Subcutaneous abdominal adipose tissue (tissue), 5 donors: ENCODE results near the gene ENO3.

Experiments used
- H3K27ac ChIP-seq: one replicate; pipeline ENCODE4 v1.7.0; 2013; ENCODE audit warnings: low read depth, mild to moderate bottlenecking, inconsistent platforms, low read length, moderate library complexity
- H3K27me3 ChIP-seq, 5 donors: one replicate each; pipeline ENCODE4 v1.7.0; 2013; ENCODE audit warnings: low read length in 5 of 5, inconsistent platforms in 1 of 5; ENCODE audit not compliant: control insufficient read depth in 5 of 5, insufficient read depth in 4 of 5
- H3K36me3 ChIP-seq, 5 donors: one replicate each; pipeline ENCODE4 v1.7.0; 2013; ENCODE audit warnings: low read length in 5 of 5; ENCODE audit not compliant: control insufficient read depth in 5 of 5, insufficient read depth in 5 of 5
- H3K4me1 ChIP-seq, 5 donors: one replicate each; pipeline ENCODE4 v1.7.0; 2013; ENCODE audit warnings: low read length in 5 of 5, mild to moderate bottlenecking in 3 of 5, moderate library complexity in 1 of 5; ENCODE audit not compliant: control insufficient read depth in 5 of 5, insufficient read depth in 5 of 5
- H3K4me3 ChIP-seq, 5 donors: one replicate each; pipeline ENCODE4 v1.7.0; 2013; ENCODE audit warnings: low read length in 5 of 5, low read depth in 1 of 5
- H3K9ac ChIP-seq, 5 donors: one replicate each; pipeline ENCODE4 v1.7.0; 2013; ENCODE audit warnings: low read length in 5 of 5, mild to moderate bottlenecking in 4 of 5, moderate library complexity in 3 of 5
- H3K9me3 ChIP-seq, 5 donors: one replicate each; pipeline ENCODE4 v1.7.0; 2013; ENCODE audit warnings: low read length in 5 of 5; ENCODE audit not compliant: control insufficient read depth in 5 of 5
- donor health status: healthy.
- donor health status: healthy.
- donor health status: healthy.
- donor health status: healthy.
- donor health status: healthy.

The ENO3 gene

DNA sequence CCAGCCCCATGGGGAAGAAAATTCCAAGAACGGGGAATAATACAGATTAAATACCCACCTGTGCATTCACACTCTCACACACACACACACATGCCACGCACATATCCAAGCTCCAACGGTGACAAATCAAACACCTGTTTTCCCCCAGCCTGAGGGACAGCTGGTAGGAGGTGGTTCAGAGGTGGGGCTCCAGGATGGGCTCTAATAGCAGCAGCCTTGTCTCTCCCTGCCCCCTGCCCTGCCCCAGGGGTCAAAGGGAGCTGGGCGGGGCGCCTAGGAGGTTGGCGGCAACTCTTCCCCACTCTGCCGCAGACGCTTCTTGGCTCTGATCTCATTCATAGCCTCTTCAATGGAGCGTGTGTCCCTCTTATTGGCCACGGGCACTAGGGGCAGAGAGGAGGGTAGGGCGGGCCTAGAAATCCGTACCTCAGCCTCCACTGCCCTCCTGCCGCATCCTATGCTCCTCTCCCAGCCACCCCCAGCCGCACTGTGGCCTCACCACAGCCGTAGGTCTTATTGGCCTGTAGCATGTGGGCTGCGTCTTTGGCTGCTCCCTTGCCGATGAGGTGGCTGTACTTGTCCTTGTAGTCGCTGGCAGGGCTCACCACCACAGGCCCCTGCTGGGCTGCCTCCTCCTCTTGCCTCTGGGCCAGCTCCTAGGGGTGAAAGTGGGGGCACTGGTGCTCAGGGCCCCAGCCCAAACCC is 8.5 kb downstream of the ENO3 start:
- H3K4me3 ChIP-seq = no peak overlapping the region
- no peak overlapping the region for H3K27ac ChIP-seq
- no peaks in the 10 kb centered on the region for H3K27me3 ChIP-seq
- no peak overlapping the region for H3K9ac ChIP-seq
- H3K36me3 ChIP-seq = peaks cover 0 to 34% (median 27%) of the 10 kb centered on the region in 5 donors
- H3K4me1 ChIP-seq = peaks cover 0 to 1% (median 0%) of the 10 kb centered on the region in 5 donors
- H3K9me3 ChIP-seq = no peaks in the 10 kb centered on the region

DNA sequence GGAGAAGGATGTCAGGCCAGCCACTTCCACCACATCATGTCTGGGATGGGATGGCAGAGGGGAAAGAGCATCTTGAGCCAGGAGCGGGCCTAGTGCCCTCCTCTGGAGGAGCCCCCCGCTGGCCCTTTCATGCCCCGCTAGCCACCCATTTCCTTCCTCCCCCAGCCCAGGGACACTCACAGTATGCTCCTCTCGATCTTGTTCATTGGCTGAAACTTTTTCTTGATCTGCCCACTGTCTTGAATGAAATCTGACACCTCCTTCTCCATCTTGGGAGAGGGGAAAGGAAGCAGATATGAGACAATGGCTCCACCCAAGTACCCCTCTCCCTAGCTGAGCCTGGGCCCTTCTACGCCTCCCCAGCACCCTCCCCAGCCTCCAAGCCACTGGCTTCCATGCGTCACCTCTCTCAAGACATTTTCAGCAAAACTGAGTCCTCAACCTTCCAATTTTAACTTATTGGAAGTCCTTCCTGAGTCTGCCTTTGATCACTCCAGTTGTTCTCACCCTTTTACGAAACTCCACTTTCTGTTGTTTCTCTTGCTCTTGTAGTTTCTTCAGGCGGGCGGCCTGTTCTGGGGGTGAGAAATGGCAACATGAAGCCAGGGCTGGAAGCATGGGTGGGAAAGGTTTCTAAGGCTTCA is 9.5 kb downstream of the ENO3 start:
- no peak overlapping the region for H3K4me3 ChIP-seq
- no peaks in the 10 kb centered on the region for H3K9me3 ChIP-seq
- no peaks in the 10 kb centered on the region for H3K27me3 ChIP-seq
- peaks cover 0 to 3% (median 0%) of the 10 kb centered on the region in 5 donors for H3K4me1 ChIP-seq
- no peak overlapping the region for H3K27ac ChIP-seq
- no peak overlapping the region for H3K9ac ChIP-seq
- H3K36me3 ChIP-seq = peaks cover 0 to 34% (median 27%) of the 10 kb centered on the region in 5 donors

- Histone ChIP-seq H3K4me3 (no peak overlapping the region), H3K4me1 (peaks cover 8 to 37% (median 34%) of the 10 kb centered on the region in 5 donors), H3K27me3 (no peaks in the 10 kb centered on the region), H3K27ac (peak overlapping the region; percentile 98), H3K9me3 (no peaks in the 10 kb centered on the region), H3K36me3 (peaks cover 0 to 24% (median 15%) of the 10 kb centered on the region in 5 donors), H3K9ac (no peak overlapping the region)
Observed at GRCh38 chr17:4965311-4965986, 14.5 kb downstream of the ENO3 start.

DNA sequence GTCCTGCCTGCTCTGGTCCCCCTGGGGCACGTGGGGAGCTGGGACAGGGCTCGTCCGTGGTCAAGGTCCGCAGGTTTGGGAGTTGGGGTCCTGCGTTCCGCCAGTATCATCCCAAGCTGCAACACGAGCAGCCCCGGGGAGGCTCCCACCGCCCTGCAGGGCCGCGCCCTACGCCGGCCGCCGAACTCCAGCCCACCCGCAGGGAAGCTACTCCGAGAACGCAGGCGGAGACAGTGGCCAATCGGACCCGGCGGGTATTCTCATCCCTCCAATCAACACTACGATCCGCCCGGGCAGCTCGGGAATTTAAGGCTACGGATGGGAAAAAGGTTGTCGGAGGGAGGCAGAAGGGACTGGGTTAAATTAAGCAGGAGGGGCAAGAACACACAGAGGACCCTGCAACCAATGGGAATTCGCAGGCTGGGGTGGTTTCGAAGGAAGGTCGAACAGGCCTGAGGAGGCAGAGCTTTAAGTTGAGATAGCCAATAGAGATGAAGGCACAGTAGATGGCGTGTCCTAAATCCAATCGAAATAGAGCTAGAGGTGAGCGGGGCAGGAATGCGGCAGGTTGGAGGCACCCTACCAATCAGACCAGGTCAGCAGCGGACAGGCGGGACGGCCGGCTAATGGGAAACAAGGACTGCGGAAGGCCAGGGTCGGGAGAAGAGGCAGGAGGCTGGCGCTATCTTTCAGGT is 16.1 kb downstream of the ENO3 start:
- peaks cover 8 to 38% (median 36%) of the 10 kb centered on the region in 5 donors for H3K4me1 ChIP-seq
- H3K9ac ChIP-seq = peak overlapping the region; percentile 75 to 96 (median 87)
- no peaks in the 10 kb centered on the region for H3K9me3 ChIP-seq
- H3K27me3 ChIP-seq = no peaks in the 10 kb centered on the region
- H3K27ac ChIP-seq = peak overlapping the region; percentile 98
- peaks cover 0 to 31% (median 15%) of the 10 kb centered on the region in 5 donors for H3K36me3 ChIP-seq
- H3K4me3 ChIP-seq = peak overlapping the region; percentile 91 to 99 (median 94)

- H3K4me1 ChIP-seq = peaks cover 8 to 43% (median 43%) of the 10 kb centered on the region in 5 donors
- H3K27me3 ChIP-seq = no peaks in the 10 kb centered on the region
- peak within 1 kb of the TSS; percentile 91 to 99 (median 94) for H3K4me3 ChIP-seq
- H3K27ac ChIP-seq = peak within 1 kb of the TSS; percentile 98
- H3K9me3 ChIP-seq = no peaks in the 10 kb centered on the region
- H3K9ac ChIP-seq = peak within 1 kb of the TSS; percentile 83 to 96 (median 87)
- peaks cover 0 to 40% (median 23%) of the 10 kb centered on the region in 5 donors for H3K36me3 ChIP-seq
Observed at GRCh38 chr17:4967539-4968485, 16.9 kb downstream of the ENO3 start, which contains the start of gene SPAG7. Gene SPAG7 (minus strand): TSS chr17:4967817. CDS start chr17:4967804, 13 bp downstream.

DNA sequence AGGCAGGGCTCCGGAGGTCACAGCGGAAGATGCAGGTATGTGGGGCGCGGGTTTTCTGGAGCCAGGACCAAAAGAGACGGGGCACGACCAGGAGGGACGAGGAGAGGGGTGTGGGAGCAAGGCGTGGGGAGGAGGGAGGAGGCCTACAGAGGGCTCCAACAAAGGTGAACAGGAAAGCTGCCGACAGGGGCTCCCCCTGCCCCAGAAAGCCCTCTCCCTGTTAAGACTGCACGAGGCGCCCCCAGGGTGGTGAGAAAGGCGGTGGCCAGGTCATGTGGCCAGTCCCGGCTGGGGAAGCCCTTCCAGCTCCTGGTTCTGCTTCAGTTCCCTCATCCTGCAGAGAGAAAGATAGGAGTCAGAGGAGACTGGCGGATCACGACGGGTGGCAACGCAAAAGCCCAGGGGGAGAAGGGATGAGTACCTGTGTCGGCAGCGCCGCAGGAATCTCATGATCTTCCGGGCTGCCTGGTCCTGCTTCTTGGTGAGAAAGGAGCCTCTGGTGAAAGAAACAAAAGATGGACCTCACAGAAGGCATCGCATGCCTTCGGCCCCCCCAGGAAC is 17.6 kb downstream of the ENO3 start:
- no peaks in the 10 kb centered on the region for H3K27me3 ChIP-seq
- peak overlapping the region; percentile 65 to 96 (median 94) for H3K4me3 ChIP-seq
- peaks cover 8 to 50% (median 43%) of the 10 kb centered on the region in 5 donors for H3K4me1 ChIP-seq
- H3K9me3 ChIP-seq = no peaks in the 10 kb centered on the region
- peak overlapping the region; percentile 93 for H3K27ac ChIP-seq
- H3K9ac ChIP-seq = peak overlapping the region; percentile 26 to 87 (median 83)
- peaks cover 0 to 47% (median 30%) of the 10 kb centered on the region in 5 donors for H3K36me3 ChIP-seq

GRCh38 chr17:4969047-4969550 is 18.2 kb downstream of the ENO3 start:
- Histone ChIP-seq H3K4me3 (peak overlapping the region; percentile 0 to 96 (median 94)), H3K9me3 (no peaks in the 10 kb centered on the region), H3K4me1 (peaks cover 8 to 52% (median 43%) of the 10 kb centered on the region in 5 donors), H3K9ac (peak overlapping the region in 4 of 5 donors; percentile 69 to 87 (median 83)), H3K27me3 (no peaks in the 10 kb centered on the region), H3K36me3 (peaks cover 0 to 52% (median 36%) of the 10 kb centered on the region in 5 donors), H3K27ac (peak overlapping the region; percentile 93)

- peak overlapping the region in 4 of 5 donors; percentile 0 to 96 (median 58) for H3K4me3 ChIP-seq
- H3K4me1 ChIP-seq = peaks cover 8 to 52% (median 43%) of the 10 kb centered on the region in 5 donors
- no peaks in the 10 kb centered on the region for H3K27me3 ChIP-seq
- H3K36me3 ChIP-seq = peaks cover 0 to 58% (median 41%) of the 10 kb centered on the region in 5 donors
- H3K9me3 ChIP-seq = no peaks in the 10 kb centered on the region
- H3K27ac ChIP-seq = peak overlapping the region; percentile 93
- peak overlapping the region in 3 of 5 donors; percentile 9 to 83 (median 59) for H3K9ac ChIP-seq
Observed at GRCh38 chr17:4969551-4970173, 18.7 kb downstream of the ENO3 start.
